Measurements from ENCODE around the gene TKFC.

DNA sequence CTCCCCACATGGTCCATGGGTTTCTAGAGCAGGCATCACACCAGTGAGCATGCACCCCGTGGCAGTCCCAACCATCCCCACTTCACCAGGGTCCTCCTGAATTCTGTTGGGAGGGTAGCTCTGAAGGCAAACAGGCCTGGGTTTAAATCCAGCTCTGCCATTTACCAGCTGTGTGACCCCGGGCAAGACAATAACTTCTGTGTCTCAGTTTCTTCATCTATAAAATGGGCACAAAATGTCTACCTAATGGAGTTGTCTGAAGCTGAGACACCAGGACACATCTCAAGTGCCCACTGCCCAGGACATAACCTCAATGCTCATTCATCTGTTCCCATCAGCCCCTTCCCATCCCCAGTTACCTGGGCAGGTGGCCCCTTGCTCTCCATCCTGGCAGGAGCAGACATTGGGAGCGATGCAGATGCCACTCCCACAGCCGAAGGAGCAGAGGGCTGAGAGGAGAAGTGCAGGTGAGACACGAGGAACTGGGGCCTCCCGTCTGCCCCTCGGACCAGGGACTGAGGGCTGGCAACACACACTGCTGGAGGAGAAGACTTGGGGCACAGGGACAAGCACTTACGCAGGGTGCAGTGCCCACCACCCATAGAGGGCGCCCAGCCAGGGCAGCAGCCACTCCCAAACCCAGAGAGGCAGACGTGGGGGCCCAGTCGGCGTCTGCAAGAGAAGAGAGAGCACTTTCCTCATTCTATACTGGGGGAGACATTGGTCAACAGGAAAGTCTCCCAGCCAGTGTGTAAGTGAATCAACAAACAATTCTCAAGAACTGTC, 41.9 kb upstream of the TKFC start:
- TF ChIP-seq, protein P1, sequence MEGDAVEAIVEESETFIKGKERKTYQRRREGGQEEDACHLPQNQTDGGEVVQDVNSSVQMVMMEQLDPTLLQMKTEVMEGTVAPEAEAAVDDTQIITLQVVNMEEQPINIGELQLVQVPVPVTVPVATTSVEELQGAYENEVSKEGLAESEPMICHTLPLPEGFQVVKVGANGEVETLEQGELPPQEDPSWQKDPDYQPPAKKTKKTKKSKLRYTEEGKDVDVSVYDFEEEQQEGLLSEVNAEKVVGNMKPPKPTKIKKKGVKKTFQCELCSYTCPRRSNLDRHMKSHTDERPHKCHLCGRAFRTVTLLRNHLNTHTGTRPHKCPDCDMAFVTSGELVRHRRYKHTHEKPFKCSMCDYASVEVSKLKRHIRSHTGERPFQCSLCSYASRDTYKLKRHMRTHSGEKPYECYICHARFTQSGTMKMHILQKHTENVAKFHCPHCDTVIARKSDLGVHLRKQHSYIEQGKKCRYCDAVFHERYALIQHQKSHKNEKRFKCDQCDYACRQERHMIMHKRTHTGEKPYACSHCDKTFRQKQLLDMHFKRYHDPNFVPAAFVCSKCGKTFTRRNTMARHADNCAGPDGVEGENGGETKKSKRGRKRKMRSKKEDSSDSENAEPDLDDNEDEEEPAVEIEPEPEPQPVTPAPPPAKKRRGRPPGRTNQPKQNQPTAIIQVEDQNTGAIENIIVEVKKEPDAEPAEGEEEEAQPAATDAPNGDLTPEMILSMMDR (IDR thresholded peaks at IDR 0.05; ENCODE audit: low read depth, low read length, poor library complexity, severe bottlenecking), result peak; percentile 60
- no peak for TF ChIP-seq EZH2phosphoT487 (IDR thresholded peaks at IDR 0.05; ENCODE audit: borderline replicate concordance, low read length)
